B cell (primary cell): Measurements from ENCODE around the gene DIS3L2. TPM values are rescaled to one million over a fixed set of nuclear protein-coding genes. Genes with fewer than 3 reads are reported as not detected.

ENCODE experiments used
- ATAC-seq: fragments of 200-7000 bp; cut with Tn5 transposase; one replicate; pipeline ENCODE4 v1.10.0; 2021; ENCODE audit warnings: low read depth, mild to moderate bottlenecking, moderate number of reproducible peaks, moderate library complexity
- CTCF ChIA-PET: fragments of 350-600 bp; sonication (Branson Sonifier 250); formaldehyde crosslinking; loops from one replicate; lab custom pipeline; 2021; ENCODE audit warnings: antibody characterized with exemption, inconsistent platforms; lab: Charles Lee
- POLR2A ChIA-PET: fragments of 350-600 bp; sonication (Branson Sonifier 250); formaldehyde crosslinking; loops from one replicate; lab custom pipeline; 2021; ENCODE audit warnings: antibody characterized with exemption; lab: Charles Lee
- DNase-seq: peaks from one replicate; pipeline ENCODE4 v3.0.0; 2013
- H2AFZ ChIP-seq: 2 replicates; pipeline ENCODE4 v1.6.1; 2012; ENCODE audit warnings: mild to moderate bottlenecking, low read depth, low read length; ENCODE audit not compliant: insufficient read depth, poor library complexity, severe bottlenecking
- H3K27ac ChIP-seq, 2 donors: 1 replicate in 1 of 2; 2 replicates in 1 of 2; pipeline ENCODE4 v1.5.1; 2012 to 2013; ENCODE audit warnings: low read length in 2 of 2, mild to moderate bottlenecking in 2 of 2, moderate library complexity in 1 of 2
- H3K27me3 ChIP-seq, 4 experiments: fragments of 200-600 bp in 1 of 4; sonication (generic) in 1 of 4; replicated peaks in 1 of 4; 1 replicate in 2 of 4; 2 replicates in 2 of 4; pipeline versions ENCODE4 v1.6.1 to v1.7.0; 2013 to 2016; ENCODE audit warnings: low read length in 3 of 4, mild to moderate bottlenecking in 2 of 4, mixed read lengths in 1 of 4, moderate library complexity in 1 of 4; ENCODE audit not compliant: insufficient read depth in 4 of 4, control insufficient read depth in 3 of 4; ENCODE audit errors: control extremely low read depth in 1 of 4
- H3K36me3 ChIP-seq, 2 experiments: replicated peaks in 1 of 2; 1 replicate in 1 of 2; 2 replicates in 1 of 2; pipeline versions ENCODE4 v1.6.1 to v1.7.1; 2013; ENCODE audit warnings: low read length in 1 of 2; ENCODE audit not compliant: insufficient read depth in 2 of 2, control insufficient read depth in 1 of 2; ENCODE audit errors: control extremely low read depth in 1 of 2, extremely low read depth in 1 of 2
- H3K4me1 ChIP-seq, 2 donors: fragments of 200-600 bp in 1 of 2; sonication (generic) in 1 of 2; 1 replicate in 1 of 2; 2 replicates in 1 of 2; pipeline versions ENCODE4 v1.5.1 to v1.6.1; 2013 to 2017; ENCODE audit warnings: low read length in 2 of 2; ENCODE audit not compliant: control insufficient read depth in 2 of 2, insufficient read depth in 2 of 2
- H3K4me2 ChIP-seq: replicated peaks from 2 replicates; pipeline ENCODE3; 2012; ENCODE audit warnings: mild to moderate bottlenecking, low read depth, low read length; ENCODE audit not compliant: poor library complexity, severe bottlenecking
- H3K4me3 ChIP-seq, 5 experiments: fragments of 200-600 bp in 1 of 5; sonication (generic) in 1 of 5; 1 replicate in 3 of 5; 2 replicates in 2 of 5; pipeline versions ENCODE4 v1.5.1 to v1.7.0; 2011 to 2016; ENCODE audit warnings: low read length in 4 of 5, mild to moderate bottlenecking in 4 of 5, low read depth in 2 of 5, control low read depth in 1 of 5, moderate library complexity in 1 of 5; ENCODE audit not compliant: insufficient read depth in 1 of 5; ENCODE audit errors: control extremely low read depth in 1 of 5, extremely low read depth in 1 of 5
- H3K79me2 ChIP-seq: fragments of 200-600 bp; sonication (generic); one replicate; pipeline ENCODE4 v1.6.0; 2016; ENCODE audit warnings: low read length; ENCODE audit not compliant: control insufficient read depth, insufficient read depth
- H3K9ac ChIP-seq: fragments of 200-600 bp; sonication (generic); 2 replicates; pipeline ENCODE4 v1.6.1; 2017; ENCODE audit warnings: mild to moderate bottlenecking, low read length, moderate library complexity
- H3K9me3 ChIP-seq, 3 donors: one replicate each; pipeline versions ENCODE4 v1.6.1 to v1.7.1; 2013; ENCODE audit warnings: low read length in 2 of 3; ENCODE audit not compliant: control insufficient read depth in 2 of 3, insufficient read depth in 1 of 3; ENCODE audit errors: control extremely low read depth in 1 of 3
- H4K20me1 ChIP-seq: 2 replicates; pipeline ENCODE4 v1.6.0; 2012; ENCODE audit warnings: mild to moderate bottlenecking, low read length; ENCODE audit not compliant: insufficient read depth, control insufficient read depth, poor library complexity, severe bottlenecking
- H3K27ac Mint-ChIP-seq: one replicate; pipeline ENCODE4 v1.8.0; 2021; ENCODE audit warnings: mixed read lengths
- H3K27me3 Mint-ChIP-seq: one replicate; pipeline ENCODE4 v1.8.0; 2021; ENCODE audit warnings: mixed read lengths
- H3K4me1 Mint-ChIP-seq: one replicate; pipeline ENCODE4 v1.8.0; 2021; ENCODE audit warnings: mixed read lengths
- H3K4me3 Mint-ChIP-seq: one replicate; pipeline ENCODE4 v1.8.0; 2021; ENCODE audit warnings: mixed read lengths
- H3K9me3 Mint-ChIP-seq: one replicate; pipeline ENCODE4 v1.8.0; 2022; ENCODE audit warnings: mixed read lengths; ENCODE audit not compliant: insufficient read depth
- EZH2 ChIP-seq: IDR thresholded peaks from 2 replicates; pipeline ENCODE4 v1.6.1; 2012; ENCODE audit warnings: borderline replicate concordance, low read depth, mild to moderate bottlenecking, moderate library complexity, low read length; ENCODE audit not compliant: insufficient read depth, poor library complexity, severe bottlenecking
- WGBS: methylation state at CpG from one replicate; pipeline ENCODE4 v1.1.5; 2013; ENCODE audit warnings: missing lambda C conversion rate; ENCODE audit not compliant: insufficient coverage; 5-methylcytosine and 5-hydroxymethylcytosine counted together
- intact Hi-C: fragments of 100-400 bp; cut with micrococcal nuclease; formaldehyde crosslinking; loops from one replicate; pipeline ENCODE4 v1.10.0; 2022
- polyA plus RNA-seq: library from polyadenylated mRNA; depleted of rRNA; stranded (reverse); fragments of >200 nt; gene quantifications from 2 replicates; pipeline ENCODE4 v1.2.3, GENCODE V29; 2012
- total RNA-seq, 2 donors: library from RNA; stranded (reverse); fragments of 120-200 nt in 1 of 2; gene quantifications; 1 replicate in 1 of 2; 2 replicates in 1 of 2; pipeline versions ENCODE4 v1.2.3 to v1.2.4, GENCODE V29; 2013 to 2022
- TF ChIP-seq, protein P1 (sequence below): fragments of 200-600 bp; IDR thresholded peaks from one replicate; pipeline ENCODE4 v1.8.0; 2022; ENCODE audit warnings: antibody characterized with exemption, mild to moderate bottlenecking

The DIS3L2 gene
- total and polyA plus RNA-seq, 2 donors (not counting 1 experiment from before 2014, with no cell fraction given): 34.5 to 70.1 TPM

DNA sequence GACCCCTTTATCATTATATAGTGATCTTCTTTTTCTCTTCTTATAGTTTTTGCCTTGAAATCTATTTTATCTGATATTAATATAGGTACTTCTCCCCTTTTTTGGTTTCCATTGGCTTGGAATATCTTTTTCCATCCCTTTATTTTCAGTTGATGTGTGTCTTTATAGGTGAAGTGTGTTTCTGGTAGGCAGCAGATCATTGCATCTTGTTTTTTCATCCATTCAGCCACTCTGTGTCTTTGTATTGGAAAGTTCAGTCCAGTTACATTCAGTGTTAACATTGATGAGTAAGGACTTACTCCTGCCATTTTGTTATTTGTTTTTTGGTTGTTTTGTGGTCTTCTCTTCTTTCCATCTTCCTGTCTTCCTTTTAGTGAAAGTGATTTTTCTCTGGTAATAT, 133.4 kb downstream of the DIS3L2 start:
- H3K9ac ChIP-seq: no peak overlapping the region
- no peaks in the 10 kb centered on the region for H3K79me2 ChIP-seq
- H3K36me3 ChIP-seq: peaks cover 5 to 16% of the 10 kb centered on the region in 2 experiments
- ChIA-PET CTCF (no interaction called here), POLR2A (no interaction called here)
- H2AFZ ChIP-seq: no peak overlapping the region
- no peak overlapping the region for H3K4me3 ChIP-seq
- no peak overlapping the region for H3K27ac ChIP-seq
- no peak overlapping the region for H3K4me2 ChIP-seq
- no peak for DNase-seq
- intact Hi-C loops: no loop called here
- no peak for ATAC-seq
- TF ChIP-seq EZH2: no peak
- TF ChIP-seq, protein P1, sequence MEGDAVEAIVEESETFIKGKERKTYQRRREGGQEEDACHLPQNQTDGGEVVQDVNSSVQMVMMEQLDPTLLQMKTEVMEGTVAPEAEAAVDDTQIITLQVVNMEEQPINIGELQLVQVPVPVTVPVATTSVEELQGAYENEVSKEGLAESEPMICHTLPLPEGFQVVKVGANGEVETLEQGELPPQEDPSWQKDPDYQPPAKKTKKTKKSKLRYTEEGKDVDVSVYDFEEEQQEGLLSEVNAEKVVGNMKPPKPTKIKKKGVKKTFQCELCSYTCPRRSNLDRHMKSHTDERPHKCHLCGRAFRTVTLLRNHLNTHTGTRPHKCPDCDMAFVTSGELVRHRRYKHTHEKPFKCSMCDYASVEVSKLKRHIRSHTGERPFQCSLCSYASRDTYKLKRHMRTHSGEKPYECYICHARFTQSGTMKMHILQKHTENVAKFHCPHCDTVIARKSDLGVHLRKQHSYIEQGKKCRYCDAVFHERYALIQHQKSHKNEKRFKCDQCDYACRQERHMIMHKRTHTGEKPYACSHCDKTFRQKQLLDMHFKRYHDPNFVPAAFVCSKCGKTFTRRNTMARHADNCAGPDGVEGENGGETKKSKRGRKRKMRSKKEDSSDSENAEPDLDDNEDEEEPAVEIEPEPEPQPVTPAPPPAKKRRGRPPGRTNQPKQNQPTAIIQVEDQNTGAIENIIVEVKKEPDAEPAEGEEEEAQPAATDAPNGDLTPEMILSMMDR: no peak
- H3K4me1 ChIP-seq: no peaks in the 10 kb centered on the region
- H4K20me1 ChIP-seq: no peaks in the 10 kb centered on the region
- H3K27me3 Mint-ChIP-seq: no peaks in the 10 kb centered on the region
- no peaks in the 10 kb centered on the region for H3K4me1 Mint-ChIP-seq
- H3K9me3 Mint-ChIP-seq: peaks cover 21% of the 10 kb centered on the region
- H3K27me3 ChIP-seq: no peaks in the 10 kb centered on the region
- peaks cover 10 to 22% (median 14%) of the 10 kb centered on the region in 3 donors for H3K9me3 ChIP-seq
- no peak overlapping the region for H3K4me3 Mint-ChIP-seq
- no peak overlapping the region for H3K27ac Mint-ChIP-seq

DNA sequence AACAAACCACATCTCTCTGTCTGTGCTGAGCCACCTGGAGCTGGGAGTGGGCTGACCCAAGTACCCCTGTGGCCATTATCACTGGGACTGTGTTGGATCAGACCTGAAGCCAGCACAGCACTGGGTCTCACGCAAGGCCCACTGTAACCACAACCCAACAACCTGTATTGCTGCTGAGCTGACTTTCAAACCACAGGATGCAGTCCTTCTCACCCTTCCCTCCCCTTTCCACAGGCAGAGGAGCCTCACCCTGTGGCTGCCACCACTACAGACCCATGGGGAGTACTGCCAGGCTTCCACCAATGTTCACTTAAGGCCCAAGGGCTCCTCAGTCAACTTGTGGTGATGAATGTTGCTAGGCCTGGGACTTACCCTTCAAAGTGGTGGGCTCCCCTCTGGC, 135.7 kb downstream of the DIS3L2 start:
- H3K36me3 ChIP-seq: peaks cover 2 to 16% of the 10 kb centered on the region in 2 experiments
- WGBS: 100% methylated on average over 1 of the region's 1 CpG
- Mint-ChIP-seq H3K27me3 (no peaks in the 10 kb centered on the region), H3K4me1 (peaks cover 7% of the 10 kb centered on the region), H3K9me3 (peaks cover 16% of the 10 kb centered on the region), H3K4me3 (no peak overlapping the region), H3K27ac (no peak overlapping the region)
- H3K4me1 ChIP-seq: peaks cover 4 to 5% of the 10 kb centered on the region in 2 donors
- ChIA-PET POLR2A (no interaction called here), CTCF (no interaction called here)
- no peaks in the 10 kb centered on the region for H3K79me2 ChIP-seq
- H3K27me3 ChIP-seq: no peaks in the 10 kb centered on the region
- no peak overlapping the region for H3K4me3 ChIP-seq
- no peak overlapping the region for H3K9ac ChIP-seq
- H4K20me1 ChIP-seq: no peaks in the 10 kb centered on the region
- intact Hi-C loops: no loop called here
- H3K9me3 ChIP-seq: peaks cover 8 to 28% (median 14%) of the 10 kb centered on the region in 3 donors
- ATAC-seq: no peak
- no peak overlapping the region for H2AFZ ChIP-seq
- no peak overlapping the region for H3K27ac ChIP-seq
- H3K4me2 ChIP-seq: no peak overlapping the region
- TF ChIP-seq, protein P1: no peak
- no peak for TF ChIP-seq EZH2
- no peak for DNase-seq
